Right cardiac atrium (tissue), 5 donors: ENCODE measurements around the gene PPP1R14D. TPM values are rescaled to one million over a fixed set of nuclear protein-coding genes. Genes with fewer than 3 reads are reported as not detected.

Experiments used
- ATAC-seq, 2 donors: fragments of 200-7000 bp; cut with Tn5 transposase; one replicate each; pipeline versions ENCODE4 v1.8.0 to v1.9.1; 2020; ENCODE audit warnings: moderate library complexity in 2 of 2, mild to moderate bottlenecking in 1 of 2
- DNase-seq, 3 donors: peaks; one replicate each; pipeline ENCODE4 v3.0.0-alpha.2; 2020
- H3K27ac ChIP-seq: one replicate; pipeline ENCODE4 v1.5.1; 2013; ENCODE audit warnings: mild to moderate bottlenecking, low read length, control low read depth, moderate library complexity
- H3K27me3 ChIP-seq: one replicate; pipeline ENCODE4 v1.6.1; 2013; ENCODE audit not compliant: control insufficient read depth, insufficient read depth
- H3K4me1 ChIP-seq: one replicate; pipeline ENCODE4 v1.6.1; 2013; ENCODE audit warnings: low read length; ENCODE audit not compliant: control insufficient read depth, insufficient read depth
- H3K4me3 ChIP-seq: one replicate; pipeline ENCODE4 v1.5.1; 2013; ENCODE audit warnings: low read length, control low read depth
- H3K9me3 ChIP-seq: one replicate; pipeline ENCODE4 v1.6.1; 2013; ENCODE audit warnings: low read length; ENCODE audit not compliant: control insufficient read depth
- WGBS: extraction: QIAGEN DNeasy Blood & Tissue Kit; methylation state at CpG from one replicate; pipeline ENCODE4 v1.1.7; 2013; 5-methylcytosine and 5-hydroxymethylcytosine counted together
- intact Hi-C, 4 donors: fragments of 100-400 bp; cut with DNase I; formaldehyde crosslinking; loops; one replicate each; pipeline versions ENCODE4 v1.11.0 to v1.14.0; 2022 to 2023
- polyA plus RNA-seq: library from polyadenylated mRNA; stranded (reverse); fragments of 200-250 nt; gene quantifications from one replicate; pipeline ENCODE4 v1.2.3, GENCODE V29; 2013
- total RNA-seq, 4 donors: library from RNA; stranded (reverse); fragmentation: NEBNext Ultra II Directional; extraction: Animal tissue kit (Norgen Biotek cat#: 25700); gene quantifications; one replicate each; pipeline ENCODE4 v1.2.1, GENCODE V29; 2021
- donor health status: healthy with polysubstance abuse.
- donor health status: DM: no; HTN: yes; CAD: no.
- donor health status: DM: no; HTN: no; CAD: no.
- donor health status: DM: no; HTN: yes; CAD: no; lungs with severe emphysema.
- donor health status: DM: yes; HTN: yes; CAD: no.

The PPP1R14D gene
- total and polyA plus RNA-seq, 5 donors: not detected

DNA sequence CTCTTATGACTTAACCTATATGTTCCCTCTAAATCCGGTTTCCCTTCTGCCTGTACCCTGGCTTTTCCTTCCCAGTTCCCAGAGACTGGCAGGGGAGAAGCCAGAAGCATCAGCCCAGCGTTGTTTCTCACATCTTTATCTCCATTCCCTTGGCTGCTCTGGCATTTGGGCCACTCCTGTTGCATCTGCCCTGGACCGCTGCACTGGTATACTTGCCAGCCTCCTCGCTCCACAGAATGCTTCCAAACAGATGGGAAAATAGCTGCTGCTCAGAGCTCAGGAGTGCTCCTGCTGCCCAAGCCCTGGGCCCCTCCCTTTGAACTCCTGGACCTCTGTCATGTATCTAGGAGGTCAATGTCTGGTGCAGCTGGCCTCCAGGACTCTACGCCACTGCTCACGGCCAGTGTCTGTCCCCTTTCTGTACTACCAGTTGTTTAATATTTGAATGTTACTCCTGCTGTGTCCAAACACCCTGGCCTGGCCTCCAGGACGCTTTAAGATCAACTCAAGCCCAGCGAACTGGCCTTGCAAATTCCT lies 22.1 kb upstream of the PPP1R14D start:
- no peaks in the 10 kb centered on the region for H3K9me3 ChIP-seq
- no peak overlapping the region for H3K27ac ChIP-seq
- no peaks in the 10 kb centered on the region for H3K4me1 ChIP-seq
- H3K27me3 ChIP-seq: no peaks in the 10 kb centered on the region
- intact Hi-C loops: loop anchor here in 1 of 4 donors (5.0 kb wide), 1 partner anchor 337 kb away; no protein-coding TSS in a partner anchor
- no peak overlapping the region for H3K4me3 ChIP-seq
- 84% methylated on average over 8 of the region's 8 CpGs for WGBS
- ATAC-seq (no peak), DNase-seq (no peak)

DNA sequence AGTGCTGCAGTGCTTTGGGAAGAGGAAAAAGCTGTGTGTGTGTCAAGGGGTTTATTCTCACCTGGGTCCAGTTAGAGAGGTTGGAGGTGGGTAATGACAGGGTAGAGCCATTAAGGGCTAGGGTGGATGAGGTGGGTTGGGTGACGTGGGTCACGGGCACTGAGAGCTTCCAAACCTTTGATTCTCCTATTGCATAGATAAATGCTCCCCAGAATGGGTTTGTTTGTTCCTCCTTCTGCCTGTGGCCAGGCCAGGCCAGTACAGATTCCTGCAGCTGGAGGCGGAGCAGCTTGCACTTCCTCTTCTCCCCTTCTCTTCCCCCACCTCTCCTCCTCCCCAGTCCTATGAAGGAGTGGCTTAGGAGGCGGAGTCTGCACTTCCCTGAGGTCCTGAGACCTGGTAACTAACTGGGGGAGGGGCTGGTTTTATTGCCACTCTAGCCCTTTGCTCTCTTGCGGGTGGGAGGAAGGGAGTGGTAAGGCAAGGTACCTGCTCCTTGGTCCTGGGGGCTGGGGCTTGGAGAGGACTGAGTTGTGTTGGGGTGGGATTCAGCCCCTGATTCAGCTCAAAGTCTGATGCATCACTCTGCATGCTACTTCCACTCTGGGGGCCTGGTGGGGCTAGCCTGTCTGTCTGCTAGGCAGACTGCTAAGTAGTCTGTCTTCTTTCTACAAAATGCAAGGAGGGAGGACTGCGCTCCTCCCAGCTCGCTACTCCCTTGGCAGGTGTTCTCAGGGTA lies 18.9 kb upstream of the PPP1R14D start:
- peak; percentile 63 to 70 for ATAC-seq
- no peak overlapping the region for H3K27ac ChIP-seq
- H3K4me1 ChIP-seq: peaks cover 2% of the 10 kb centered on the region
- intact Hi-C loops: no loop called here
- no peaks in the 10 kb centered on the region for H3K9me3 ChIP-seq
- no peak overlapping the region for H3K4me3 ChIP-seq
- peak; percentile 28 to 81 (median 74) for DNase-seq
- WGBS: 74% methylated on average over 7 of the region's 7 CpGs
- no peaks in the 10 kb centered on the region for H3K27me3 ChIP-seq

DNA sequence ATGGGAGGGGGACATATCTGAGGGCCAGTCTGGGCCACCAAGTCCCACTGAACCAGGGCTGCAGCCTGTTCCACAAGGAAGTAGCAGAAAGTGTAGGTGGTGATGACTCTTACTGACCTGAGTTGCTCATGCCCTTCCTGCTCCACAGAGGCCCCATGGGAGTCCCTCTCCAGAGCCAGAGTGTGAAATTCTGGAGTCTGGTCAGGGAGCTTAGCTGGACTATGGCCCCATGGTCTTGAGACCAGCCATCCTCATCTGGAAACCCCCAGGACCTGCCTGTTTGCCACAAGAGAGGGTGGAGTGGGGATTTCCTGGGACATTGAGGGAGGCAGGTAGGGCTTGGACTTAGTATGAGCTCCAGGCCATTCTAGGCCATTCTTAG lies 18.3 kb upstream of the PPP1R14D start:
- Histone ChIP-seq H3K4me1 (peaks cover 2% of the 10 kb centered on the region), H3K4me3 (no peak overlapping the region), H3K27me3 (no peaks in the 10 kb centered on the region), H3K27ac (no peak overlapping the region), H3K9me3 (no peaks in the 10 kb centered on the region)
- ATAC-seq: no peak
- intact Hi-C loops: no loop called here
- no peak for DNase-seq

DNA sequence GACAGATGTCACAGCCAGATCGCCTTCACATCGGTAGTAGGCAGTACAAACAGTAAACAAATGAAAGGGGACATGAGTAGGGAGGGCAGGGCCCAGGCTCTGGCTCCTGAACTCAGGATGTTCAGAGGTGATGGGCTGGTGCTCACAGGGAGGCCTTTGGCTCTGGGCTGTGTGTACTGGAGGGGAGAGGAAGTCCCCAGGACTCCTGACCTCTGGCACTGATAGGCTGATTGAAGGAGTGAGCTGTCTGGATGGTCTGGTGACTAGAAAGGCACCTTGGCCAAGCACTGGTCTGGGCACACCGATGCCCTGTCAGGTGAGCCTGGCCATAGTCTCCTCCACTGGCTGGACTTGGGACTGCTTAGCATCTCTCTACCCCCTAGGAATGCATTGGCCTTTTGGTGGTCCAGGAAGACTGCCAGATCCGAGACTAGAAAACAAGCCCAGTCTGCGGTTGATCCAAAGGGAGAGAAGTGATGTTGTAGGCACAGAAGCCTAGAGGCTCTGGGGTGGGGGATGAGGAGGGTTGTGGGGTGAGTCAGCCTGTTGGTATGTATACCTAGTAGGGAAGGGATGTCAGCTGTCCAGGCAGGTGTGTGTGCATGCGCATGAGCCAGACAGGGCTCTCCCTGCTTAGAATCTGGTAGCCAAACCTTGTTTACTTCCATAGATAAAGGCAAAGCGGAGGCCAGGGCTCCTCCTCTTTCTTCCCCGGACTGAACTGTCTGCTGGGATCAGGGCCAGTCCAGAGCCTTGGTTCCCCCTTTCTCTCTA lies 17.2 kb upstream of the PPP1R14D start:
- intact Hi-C loops: no loop called here
- H3K4me3 ChIP-seq: no peak overlapping the region

DNA sequence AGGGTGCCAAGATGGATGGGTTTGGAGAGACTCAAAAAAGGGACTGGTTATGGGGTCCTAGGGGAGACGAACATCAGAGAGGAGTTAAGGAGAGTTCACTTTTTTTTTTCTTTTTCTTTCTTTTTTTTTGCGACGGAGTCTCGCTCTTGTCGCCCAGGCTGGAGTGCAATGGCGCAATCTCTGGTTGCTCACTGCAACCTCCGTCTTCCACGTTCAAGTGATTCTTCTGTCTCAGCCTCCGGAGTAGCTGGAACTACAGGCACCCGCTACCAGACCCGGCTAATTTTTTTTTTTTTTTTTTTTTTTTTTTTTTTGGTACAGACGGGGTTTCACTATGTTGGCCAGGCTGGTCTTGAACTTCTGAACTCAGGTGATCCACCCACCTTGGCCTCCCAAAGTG lies 16.5 kb upstream of the PPP1R14D start:
- Histone ChIP-seq H3K9me3 (no peaks in the 10 kb centered on the region), H3K27me3 (no peaks in the 10 kb centered on the region), H3K4me3 (peak overlapping the region; percentile 41), H3K4me1 (peaks cover 2% of the 10 kb centered on the region), H3K27ac (no peak overlapping the region)
- no peak for ATAC-seq
- intact Hi-C loops: no loop called here
- DNase-seq: no peak
- WGBS: 55% methylated on average over 12 of the region's 12 CpGs

More for the DNA sequence above, 17.2 kb upstream of the PPP1R14D start:
- DNase-seq (no peak), ATAC-seq (no peak)
- Histone ChIP-seq H3K4me1 (peaks cover 2% of the 10 kb centered on the region), H3K27ac (no peak overlapping the region), H3K27me3 (no peaks in the 10 kb centered on the region), H3K9me3 (no peaks in the 10 kb centered on the region)
- 83% methylated on average over 8 of the region's 8 CpGs for WGBS

DNA sequence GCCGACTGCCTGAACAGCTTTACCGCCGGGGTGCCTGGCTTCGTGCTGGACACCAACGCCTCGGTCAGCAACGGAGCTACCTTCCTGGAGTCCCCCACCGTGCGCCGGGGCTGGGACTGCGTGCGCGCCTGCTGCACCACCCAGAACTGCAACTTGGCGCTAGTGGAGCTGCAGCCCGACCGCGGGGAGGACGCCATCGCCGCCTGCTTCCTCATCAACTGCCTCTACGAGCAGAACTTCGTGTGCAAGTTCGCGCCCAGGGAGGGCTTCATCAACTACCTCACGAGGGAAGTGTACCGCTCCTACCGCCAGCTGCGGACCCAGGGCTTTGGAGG lies 16.2 kb upstream of the PPP1R14D start:
- intact Hi-C loops: no loop called here
- no peak overlapping the region for H3K27ac ChIP-seq
- peaks cover 2% of the 10 kb centered on the region for H3K4me1 ChIP-seq
- H3K27me3 ChIP-seq: no peaks in the 10 kb centered on the region
- no peaks in the 10 kb centered on the region for H3K9me3 ChIP-seq
- ATAC-seq (peak; percentile 38 to 53), DNase-seq (peak in 2 of 3 donors; percentile 60 to 72)
- peak overlapping the region; percentile 41 for H3K4me3 ChIP-seq
- WGBS: 2% methylated on average over 28 of the region's 28 CpGs

DNA sequence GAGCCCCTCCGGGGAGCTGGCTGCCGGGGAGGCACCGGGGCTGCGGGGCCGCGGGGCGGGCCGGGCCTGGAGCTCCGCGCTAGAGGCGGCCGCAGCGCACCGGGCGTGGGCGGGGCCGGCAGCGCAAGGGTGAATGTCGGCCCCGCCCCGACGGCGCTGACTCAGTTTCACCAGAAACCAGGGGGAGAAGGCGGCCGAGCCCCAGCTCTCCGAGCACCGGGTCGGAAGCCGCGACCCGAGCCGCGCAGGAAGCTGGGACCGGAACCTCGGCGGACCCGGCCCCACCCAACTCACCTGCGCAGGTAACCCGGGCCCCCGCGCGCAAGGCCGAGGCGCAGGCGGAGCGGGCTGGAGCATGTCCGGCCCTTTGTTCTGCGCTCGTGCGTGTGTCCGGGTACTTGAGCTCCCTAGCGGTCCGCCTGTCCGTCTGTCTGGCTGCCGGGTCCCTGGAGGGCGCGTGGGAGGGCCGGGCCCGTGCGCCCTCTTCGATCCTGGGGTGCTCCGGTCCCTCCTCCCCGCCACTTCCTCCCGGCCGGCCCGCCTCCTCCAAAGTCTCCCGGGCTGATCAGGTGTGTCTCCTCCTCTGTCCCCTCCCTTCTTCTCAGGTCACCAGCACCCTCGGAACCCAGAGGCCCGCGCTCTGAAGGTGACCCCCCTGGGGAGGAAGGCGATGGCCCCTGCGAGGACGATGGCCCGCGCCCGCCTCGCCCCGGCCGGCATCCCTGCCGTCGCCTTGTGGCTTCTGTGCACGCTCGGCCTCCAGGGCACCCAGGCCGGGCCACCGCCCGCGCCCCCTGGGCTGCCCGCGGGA lies 15.6 kb upstream of the PPP1R14D start, which contains the start of gene SPINT1:
Gene SPINT1, plus strand, starts transcription at position 164 of the 811 bp plus-strand sequence. Its CDS starts 507 bp downstream, at position 671.
- no peak within 1 kb of the TSS for H3K27ac ChIP-seq
- peaks cover 2% of the 10 kb centered on the region for H3K4me1 ChIP-seq
- ATAC-seq (peak; percentile 50 to 53), DNase-seq (peak; percentile 25 to 70 (median 61))
- no peaks in the 10 kb centered on the region for H3K27me3 ChIP-seq
- no peaks in the 10 kb centered on the region for H3K9me3 ChIP-seq
- H3K4me3 ChIP-seq: peak within 1 kb of the TSS; percentile 41
- intact Hi-C loops: no loop called here
- under 1% methylated on average over 89 of the region's 89 CpGs for WGBS

DNA sequence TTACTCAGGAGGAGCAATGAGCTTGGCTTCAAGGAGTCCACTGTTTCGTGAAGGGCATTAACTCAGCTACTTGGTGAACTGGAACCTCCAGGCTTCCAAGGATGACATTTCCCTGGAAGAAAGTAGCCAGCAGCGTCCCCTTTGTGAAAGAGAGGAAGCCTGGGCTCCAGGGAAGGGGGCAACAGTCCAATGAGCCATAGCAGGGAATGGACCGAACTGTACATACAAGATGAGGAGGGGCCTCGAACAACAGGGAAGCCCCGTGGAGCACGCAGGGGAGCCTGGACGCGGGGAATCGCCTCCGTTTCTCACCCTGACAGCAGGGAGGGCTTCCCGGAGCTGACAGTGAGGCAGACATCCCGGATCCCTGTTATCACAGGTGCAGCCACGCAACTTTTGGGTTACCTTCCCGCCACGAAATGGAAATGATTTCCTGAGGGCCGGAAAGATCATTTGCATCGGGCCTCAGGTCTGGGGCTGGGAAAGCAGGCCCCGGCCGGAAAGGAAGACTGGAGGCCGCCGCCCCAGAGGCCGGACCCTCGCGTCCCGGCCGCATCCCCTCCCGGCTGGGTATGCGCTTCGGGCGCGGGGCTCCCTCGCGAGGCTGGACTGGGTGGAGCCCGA lies 14.9 kb upstream of the PPP1R14D start:
- H3K4me3 ChIP-seq: peak overlapping the region; percentile 41
- ATAC-seq: no peak
- H3K27ac ChIP-seq: no peak overlapping the region
- no peaks in the 10 kb centered on the region for H3K27me3 ChIP-seq
- H3K9me3 ChIP-seq: no peaks in the 10 kb centered on the region
- no peak for DNase-seq
- H3K4me1 ChIP-seq: peaks cover 2% of the 10 kb centered on the region
- intact Hi-C loops: no loop called here
- 20% methylated on average over 34 of the region's 34 CpGs for WGBS

DNA sequence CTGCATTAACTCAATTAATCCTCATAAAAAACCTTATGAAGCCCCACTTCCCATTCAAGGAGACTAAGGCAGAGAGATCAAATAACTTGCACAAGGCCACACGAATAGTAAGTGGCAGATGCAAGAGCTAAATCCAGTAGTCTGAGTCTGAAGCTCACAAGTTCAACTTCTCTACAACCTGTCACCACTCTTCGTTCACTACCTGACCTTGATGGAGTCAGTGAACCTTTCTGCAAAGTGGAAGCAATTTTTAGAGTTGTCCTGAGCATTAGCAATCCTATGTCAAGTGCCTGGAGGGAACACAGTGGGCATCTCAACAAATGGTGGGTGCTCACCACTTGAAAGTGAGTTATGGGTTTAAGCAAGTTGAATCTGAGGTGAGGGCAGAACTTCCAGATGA lies 13.2 kb upstream of the PPP1R14D start:
- H3K27me3 ChIP-seq: no peaks in the 10 kb centered on the region
- WGBS: 64% methylated on average over 2 of the region's 2 CpGs
- DNase-seq: no peak
- no peaks in the 10 kb centered on the region for H3K9me3 ChIP-seq
- H3K4me3 ChIP-seq: no peak overlapping the region
- H3K27ac ChIP-seq: no peak overlapping the region
- no peak for ATAC-seq
- intact Hi-C loops: no loop called here
- peaks cover 2% of the 10 kb centered on the region for H3K4me1 ChIP-seq

DNA sequence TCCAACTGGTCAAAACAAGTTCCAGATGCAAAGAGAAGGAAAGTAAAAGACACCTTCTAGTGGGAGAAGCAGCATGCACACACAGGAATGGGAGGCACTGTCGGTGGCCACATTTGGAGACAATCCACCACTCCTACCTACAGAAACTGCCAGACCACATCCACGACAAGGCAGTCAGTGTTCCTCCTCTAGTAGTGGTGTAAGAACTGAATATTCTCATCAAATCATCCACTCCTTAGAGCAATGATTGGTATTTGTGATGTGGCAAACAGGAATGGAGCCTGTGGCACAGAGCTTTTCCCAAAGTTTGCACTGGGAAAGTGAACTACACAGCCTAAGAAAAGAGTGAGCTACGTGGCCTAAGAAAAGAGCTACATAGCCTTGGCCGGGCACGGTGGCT lies 10.2 kb upstream of the PPP1R14D start:
- Histone ChIP-seq H3K9me3 (no peaks in the 10 kb centered on the region), H3K27me3 (no peaks in the 10 kb centered on the region), H3K27ac (no peak overlapping the region), H3K4me3 (no peak overlapping the region), H3K4me1 (no peaks in the 10 kb centered on the region)
- ATAC-seq: no peak
- 79% methylated on average over 5 of the region's 5 CpGs for WGBS
- no peak for DNase-seq
- intact Hi-C loops: no loop called here
